WTC11 (cell line): Measurements from ENCODE around the gene BCL11B. TPM values are rescaled to one million over a fixed set of nuclear protein-coding genes. Genes with fewer than 3 reads are reported as not detected.

ENCODE experiments used
- ATAC-seq: fragments of 200-7000 bp; cut with Tn5 transposase; 2 replicates; pipeline ENCODE4 v1.10.0; 2021; ENCODE audit warnings: mild to moderate bottlenecking, moderate library complexity
- CTCF ChIA-PET: fragments of 300-600 bp; sonication (Branson Sonifier 250); formaldehyde crosslinking; loops from one replicate; lab custom pipeline; 2021; ENCODE audit warnings: antibody characterized with exemption; lab: Charles Lee
- POLR2A ChIA-PET: fragments of 350-600 bp; sonication (Branson Sonifier 250); formaldehyde crosslinking; loops from one replicate; lab custom pipeline; 2021; ENCODE audit warnings: antibody characterized with exemption; lab: Charles Lee
- DNase-seq: peaks from one replicate; pipeline ENCODE4 v3.0.0; 2021; ENCODE audit warnings: low spot score
- H3K27ac Mint-ChIP-seq: 2 replicates; pipeline ENCODE4 v1.8.0; 2021; ENCODE audit warnings: mixed read lengths
- H3K27me3 Mint-ChIP-seq: 2 replicates; pipeline ENCODE4 v1.8.0; 2021; ENCODE audit warnings: low read depth, mild to moderate bottlenecking, moderate library complexity, mixed read lengths
- H3K36me3 Mint-ChIP-seq: 2 replicates; pipeline ENCODE4 v1.8.0; 2021; ENCODE audit warnings: mixed read lengths
- H3K4me1 Mint-ChIP-seq: 2 replicates; pipeline ENCODE4 v1.8.0; 2022; ENCODE audit warnings: mixed read lengths
- H3K4me3 Mint-ChIP-seq: 2 replicates; pipeline ENCODE4 v1.8.0; 2021; ENCODE audit warnings: mild to moderate bottlenecking, moderate library complexity, mixed read lengths
- H3K9me3 Mint-ChIP-seq: 2 replicates; pipeline ENCODE4 v1.8.0; 2021; ENCODE audit warnings: mixed read lengths
- ATF2 ChIP-seq: sonication (generic); formaldehyde crosslinking; IDR thresholded peaks from 2 replicates; pipeline ENCODE4 v1.8.1; 2022; ENCODE audit warnings: low read depth, missing genetic modification reagents, borderline replicate concordance
- E2F5 ChIP-seq: sonication (generic); formaldehyde crosslinking; IDR thresholded peaks from 2 replicates; pipeline ENCODE4 v1.8.1; 2022; ENCODE audit warnings: mild to moderate bottlenecking, moderate library complexity, missing genetic modification reagents
- ELF4 ChIP-seq: sonication (generic); formaldehyde crosslinking; IDR thresholded peaks from 2 replicates; pipeline ENCODE4 v1.8.1; 2022; ENCODE audit warnings: low read depth, mild to moderate bottlenecking, moderate library complexity, missing genetic modification reagents
- FOXJ3 ChIP-seq: sonication (generic); formaldehyde crosslinking; IDR thresholded peaks from 2 replicates; pipeline ENCODE4 v1.9.0; 2021; ENCODE audit warnings: missing genetic modification reagents, mild to moderate bottlenecking, borderline replicate concordance
- JUN ChIP-seq: sonication (generic); formaldehyde crosslinking; IDR thresholded peaks from 2 replicates; pipeline ENCODE4 v1.8.0; 2023; ENCODE audit warnings: mild to moderate bottlenecking, missing genetic modification reagents
- MYBL2 ChIP-seq: sonication (generic); formaldehyde crosslinking; IDR thresholded peaks from 2 replicates; pipeline ENCODE4 v1.8.1; 2023; ENCODE audit warnings: mild to moderate bottlenecking, moderate library complexity, missing genetic modification reagents
- NFE2L1 ChIP-seq: sonication (generic); formaldehyde crosslinking; IDR thresholded peaks from 2 replicates; pipeline ENCODE4 v1.8.1; 2023; ENCODE audit warnings: missing genetic modification reagents
- NR3C1 ChIP-seq: sonication (generic); formaldehyde crosslinking; conservative IDR thresholded peaks from 2 replicates; pipeline ENCODE4 v1.8.1; 2023; ENCODE audit warnings: low read depth, mild to moderate bottlenecking, missing genetic modification reagents
- RORB ChIP-seq: fragments of 250-450 bp; sonication (Bioruptor Pico); IDR thresholded peaks from 2 replicates; pipeline ENCODE4 v1.9.0; 2021; ENCODE audit warnings: mild to moderate bottlenecking
- SMAD3 ChIP-seq: sonication (generic); formaldehyde crosslinking; IDR thresholded peaks from 2 replicates; pipeline ENCODE4 v1.8.0; 2022; ENCODE audit warnings: missing genetic modification reagents, mild to moderate bottlenecking, borderline replicate concordance
- SMAD4 ChIP-seq: sonication (generic); formaldehyde crosslinking; IDR thresholded peaks from 2 replicates; pipeline ENCODE4 v1.8.0; 2022; ENCODE audit warnings: mild to moderate bottlenecking, missing genetic modification reagents
- ZBTB21 ChIP-seq: sonication (generic); formaldehyde crosslinking; IDR thresholded peaks from 2 replicates; pipeline ENCODE4 v1.8.1; 2023; ENCODE audit warnings: mild to moderate bottlenecking, missing genetic modification reagents, borderline replicate concordance
- ZMAT4 ChIP-seq: fragments of 250-450 bp; sonication (Bioruptor Pico); IDR thresholded peaks from 2 replicates; pipeline ENCODE4 v1.9.0; 2021; ENCODE audit warnings: mild to moderate bottlenecking
- ZNF281 ChIP-seq: sonication (generic); formaldehyde crosslinking; IDR thresholded peaks from 2 replicates; pipeline ENCODE4 v1.8.0; 2023; ENCODE audit warnings: mild to moderate bottlenecking, missing genetic modification reagents
- ZNF317 ChIP-seq: sonication (generic); formaldehyde crosslinking; IDR thresholded peaks from 2 replicates; pipeline ENCODE4 v1.8.1; 2023; ENCODE audit warnings: low read depth, mild to moderate bottlenecking, moderate library complexity, missing genetic modification reagents, borderline replicate concordance
- total RNA-seq: library from RNA; stranded (reverse); gene quantifications from 3 replicates; pipeline ENCODE4 v1.2.3, GENCODE V29; 2021
- TF ChIP-seq, protein P1 (sequence below): fragments of 250-450 bp; sonication (Bioruptor Pico); IDR thresholded peaks from 2 replicates; pipeline ENCODE4 v1.8.0; 2021; ENCODE audit warnings: mild to moderate bottlenecking
- TF ChIP-seq, protein P2 (sequence below): sonication (generic); formaldehyde crosslinking; IDR thresholded peaks from 2 replicates; pipeline ENCODE4 v1.8.0; 2022; ENCODE audit warnings: mild to moderate bottlenecking, missing genetic modification reagents

The BCL11B gene
- total RNA-seq, 1 experiment from 2014 or later: 9.1 TPM

GRCh38 chr14:99314623-99315022 is 42.6 kb upstream of the BCL11B start:
- H3K27me3 Mint-ChIP-seq: no peaks in the 10 kb centered on the region
- ATAC-seq (no peak), DNase-seq (no peak)
- H3K4me3 Mint-ChIP-seq: no peak overlapping the region
- no peak overlapping the region for H3K27ac Mint-ChIP-seq
- TF ChIP-seq NR3C1 (CRISPR knock-in tag) (no peak), ATF2 (CRISPR knock-in tag) (no peak), ZMAT4 (CRISPR knock-in tag) (no peak), ZNF317 (CRISPR knock-in tag) (no peak), E2F5 (no peak), RORB (CRISPR knock-in tag) (no peak), ZNF281 (CRISPR knock-in tag) (no peak), SMAD4 (CRISPR knock-in tag) (no peak), ELF4 (CRISPR knock-in tag) (no peak), MYBL2 (CRISPR knock-in tag) (no peak)
- TF ChIP-seq, protein P1, sequence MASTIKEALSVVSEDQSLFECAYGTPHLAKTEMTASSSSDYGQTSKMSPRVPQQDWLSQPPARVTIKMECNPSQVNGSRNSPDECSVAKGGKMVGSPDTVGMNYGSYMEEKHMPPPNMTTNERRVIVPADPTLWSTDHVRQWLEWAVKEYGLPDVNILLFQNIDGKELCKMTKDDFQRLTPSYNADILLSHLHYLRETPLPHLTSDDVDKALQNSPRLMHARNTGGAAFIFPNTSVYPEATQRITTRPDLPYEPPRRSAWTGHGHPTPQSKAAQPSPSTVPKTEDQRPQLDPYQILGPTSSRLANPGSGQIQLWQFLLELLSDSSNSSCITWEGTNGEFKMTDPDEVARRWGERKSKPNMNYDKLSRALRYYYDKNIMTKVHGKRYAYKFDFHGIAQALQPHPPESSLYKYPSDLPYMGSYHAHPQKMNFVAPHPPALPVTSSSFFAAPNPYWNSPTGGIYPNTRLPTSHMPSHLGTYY (CRISPR knock-in tag): no peak
- H3K36me3 Mint-ChIP-seq: peaks cover 12% of the 10 kb centered on the region
- H3K9me3 Mint-ChIP-seq: peaks cover 18% of the 10 kb centered on the region
- ChIA-PET POLR2A (no interaction called here), CTCF (interaction anchor here (0.5 to 1.7 kb wide), 9 partner anchors 20 to 101 kb away, joined by 3 to 6 read pairs (median 4); no protein-coding TSS in a partner anchor)
- peaks cover 25% of the 10 kb centered on the region for H3K4me1 Mint-ChIP-seq

DNA sequence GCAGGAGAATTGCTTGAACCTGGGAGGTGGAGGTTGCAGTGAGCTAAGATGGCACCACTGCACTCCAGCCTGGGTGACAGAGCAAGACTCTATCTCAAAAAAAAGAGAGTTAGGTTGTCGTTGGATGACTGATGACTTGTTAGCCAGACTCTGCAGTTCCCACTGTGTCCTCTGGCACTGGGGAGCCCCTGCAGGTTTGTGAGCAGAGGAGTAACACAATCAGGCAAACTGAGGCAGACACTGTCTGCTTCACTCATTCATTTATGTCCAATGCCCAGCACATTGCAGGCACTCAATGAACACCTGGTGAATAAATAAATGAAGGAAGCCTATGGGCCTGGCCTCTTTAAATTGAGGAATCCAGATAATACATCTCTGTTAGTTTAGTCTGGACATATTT is 41.2 kb upstream of the BCL11B start:
- ChIA-PET CTCF (interaction anchor here (0.6 to 1.7 kb wide), 2 partner anchors 39 to 80 kb away, joined by 3 to 4 read pairs; no protein-coding TSS in a partner anchor), POLR2A (no interaction called here)
- ATAC-seq (no peak), DNase-seq (no peak)
- Mint-ChIP-seq H3K36me3 (peaks cover 16% of the 10 kb centered on the region), H3K4me1 (peaks cover 14% of the 10 kb centered on the region), H3K27me3 (no peaks in the 10 kb centered on the region), H3K4me3 (no peak overlapping the region), H3K27ac (no peak overlapping the region), H3K9me3 (peaks cover 25% of the 10 kb centered on the region)
- no peak for TF ChIP-seq ZBTB21 (CRISPR knock-in tag)
- TF ChIP-seq, protein P2, sequence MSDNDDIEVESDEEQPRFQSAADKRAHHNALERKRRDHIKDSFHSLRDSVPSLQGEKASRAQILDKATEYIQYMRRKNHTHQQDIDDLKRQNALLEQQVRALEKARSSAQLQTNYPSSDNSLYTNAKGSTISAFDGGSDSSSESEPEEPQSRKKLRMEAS (CRISPR knock-in tag): no peak

- no peak for ATAC-seq
- peaks cover 11% of the 10 kb centered on the region for H3K4me1 Mint-ChIP-seq
- TF ChIP-seq JUN (CRISPR knock-in tag): no peak
- TF ChIP-seq FOXJ3 (CRISPR knock-in tag): no peak
- no peak for TF ChIP-seq E2F5
- TF ChIP-seq NFE2L1 (CRISPR knock-in tag): no peak
- no peak for TF ChIP-seq SMAD3 (CRISPR knock-in tag)
- peaks cover 16% of the 10 kb centered on the region for H3K36me3 Mint-ChIP-seq
- no peaks in the 10 kb centered on the region for H3K27me3 Mint-ChIP-seq
- H3K27ac Mint-ChIP-seq: no peak overlapping the region
- DNase-seq: no peak
- no peak overlapping the region for H3K4me3 Mint-ChIP-seq
- ChIA-PET POLR2A (no interaction called here), CTCF (interaction anchor here (1.7 kb wide), 1 partner anchor 8 kb away, joined by 9 read pairs; no protein-coding TSS in a partner anchor)
- H3K9me3 Mint-ChIP-seq: peaks cover 28% of the 10 kb centered on the region
These were observed 40.1 kb upstream of the BCL11B start for GRCh38 chr14:99312106-99312505.
